SH-SY5Y (cell line): Measurements from ENCODE around the gene C1orf74.

Experiments
- GATA2 ChIP-seq: IDR thresholded peaks from 2 replicates; pipeline ENCODE4 v1.6.1; 2011; ENCODE audit warnings: mild to moderate bottlenecking, low read depth, low read length
- GATA3 ChIP-seq: IDR thresholded peaks from 2 replicates; pipeline ENCODE4 v1.6.1; 2011; ENCODE audit warnings: low read depth, mild to moderate bottlenecking, low read length, moderate library complexity

GRCh38 chr1:209748620-209749019 is 35.7 kb downstream of the C1orf74 start:
- TF ChIP-seq GATA3, result no peak
- TF ChIP-seq GATA2, result no peak
